Measurements from ENCODE around the gene R3HDML. TPM values are rescaled to one million over a fixed set of nuclear protein-coding genes. Genes with fewer than 3 reads are reported as not detected.

Gene R3HDML
- total RNA-seq, 1 donor from 2014 or later: not detected

DNA sequence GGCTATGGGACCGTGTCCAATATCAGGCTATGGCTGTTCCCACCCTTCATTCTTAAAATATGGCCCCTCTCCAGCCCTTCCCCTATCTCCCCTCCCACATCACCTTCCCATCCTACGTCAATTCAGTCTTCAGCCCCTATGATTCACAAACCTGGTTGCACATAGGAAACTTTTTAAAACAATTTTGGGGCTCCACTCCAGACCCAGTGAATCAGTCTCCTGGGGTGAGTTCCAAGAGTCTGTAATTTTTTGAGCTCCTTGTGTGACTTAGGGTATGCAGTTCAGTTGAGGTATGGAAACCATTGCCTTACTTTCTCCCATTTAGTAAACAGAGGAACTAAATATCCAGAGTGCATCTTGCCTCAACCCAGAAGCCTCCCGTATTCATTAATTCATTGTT, 24.2 kb downstream of the R3HDML start:
- no peak for DNase-seq (ENCODE audit: extremely low read depth, low read depth, low spot score)

DNA sequence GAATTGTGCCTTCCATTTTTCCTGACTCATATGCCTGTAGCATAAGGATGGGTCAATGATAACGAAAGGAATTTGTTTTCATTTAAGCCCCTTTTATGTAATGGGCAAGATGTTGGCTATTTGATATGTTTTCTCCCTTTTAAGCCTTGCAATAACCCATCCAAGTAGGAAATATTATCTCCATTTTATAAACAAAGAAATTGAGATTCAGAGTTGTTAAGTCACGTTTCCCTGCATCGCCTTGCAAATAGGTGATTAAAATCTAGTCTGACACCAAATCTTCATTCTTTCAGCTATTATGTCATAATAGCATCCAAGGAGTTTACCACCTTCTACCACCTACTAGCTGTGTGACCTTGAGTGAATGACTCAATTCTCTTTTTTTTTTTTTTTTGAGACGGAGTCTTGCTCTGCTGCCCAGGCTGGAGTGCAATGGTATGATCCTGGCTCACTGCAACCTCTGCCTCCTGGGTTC, 25.7 kb downstream of the R3HDML start:
- no peak for DNase-seq (ENCODE audit: extremely low read depth, low read depth, low spot score)

GRCh38 chr20:44364068-44364467, 27.2 kb downstream of the R3HDML start:
- no peak for DNase-seq (ENCODE audit: extremely low read depth, low read depth, low spot score)

- no peak for DNase-seq (ENCODE audit: extremely low read depth, low read depth, low spot score)
Observed at GRCh38 chr20:44364780-44365179, 27.9 kb downstream of the R3HDML start.

DNA sequence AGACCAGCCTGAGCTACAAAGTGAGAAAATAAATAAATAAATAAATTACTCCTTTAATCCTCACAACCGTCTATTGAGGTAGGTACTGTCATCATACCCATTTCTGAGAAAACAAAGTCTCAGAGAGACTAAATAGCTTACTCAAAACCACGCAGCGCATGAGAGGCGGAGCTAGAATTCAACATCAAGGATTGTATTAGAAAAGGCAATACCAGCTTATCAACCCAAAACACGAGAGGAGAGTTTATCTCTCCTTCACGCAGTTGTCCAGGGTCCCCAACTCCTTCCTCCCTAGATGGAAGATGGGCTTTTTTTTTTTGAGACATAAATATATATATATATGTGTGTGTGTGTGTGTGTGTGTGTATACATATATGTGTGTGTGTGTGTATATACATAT, 30.9 kb downstream of the R3HDML start:
- no peak for DNase-seq (ENCODE audit: extremely low read depth, low read depth, low spot score)

GRCh38 chr20:44370639-44371218, 33.9 kb downstream of the R3HDML start:
- DNase-seq (ENCODE audit: extremely low read depth, low read depth, low spot score): no peak

GRCh38 chr20:44382641-44383040, 45.8 kb downstream of the R3HDML start:
- DNase-seq (ENCODE audit: extremely low read depth, low read depth, low spot score): no peak

DNA sequence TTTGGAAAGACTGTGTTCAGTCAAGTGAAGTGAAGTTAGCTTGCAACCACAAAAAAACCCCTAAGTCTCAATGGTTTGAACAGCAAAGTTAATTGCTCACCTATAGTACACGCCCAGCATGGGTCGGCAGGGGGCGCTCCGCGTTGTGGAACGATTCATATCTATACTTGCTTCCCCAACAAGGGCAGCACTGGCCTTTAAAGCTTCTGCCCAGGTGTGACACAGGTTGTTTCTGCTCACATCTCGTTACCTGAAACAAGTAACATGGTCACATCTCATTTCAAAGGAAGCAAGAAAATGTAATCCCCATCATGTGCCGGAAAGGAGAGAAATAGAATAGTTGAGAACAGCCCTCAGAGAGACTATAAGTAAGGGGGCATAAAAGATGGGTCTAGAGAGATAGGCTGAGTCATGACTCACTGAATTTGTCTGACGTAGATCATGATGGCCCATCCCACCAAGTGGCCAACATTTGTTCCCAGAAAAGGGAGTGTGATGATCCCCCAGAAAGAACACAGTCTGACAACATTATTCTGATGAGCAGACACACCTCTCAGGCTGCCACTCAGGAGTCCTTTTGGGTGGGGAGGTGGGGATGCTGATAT, 47.7 kb downstream of the R3HDML start:
- DNase-seq (ENCODE audit: extremely low read depth, low read depth, low spot score): no peak

GRCh38 chr20:44388466-44389023, 51.7 kb downstream of the R3HDML start:
- DNase-seq (ENCODE audit: extremely low read depth, low read depth, low spot score): no peak

DNA sequence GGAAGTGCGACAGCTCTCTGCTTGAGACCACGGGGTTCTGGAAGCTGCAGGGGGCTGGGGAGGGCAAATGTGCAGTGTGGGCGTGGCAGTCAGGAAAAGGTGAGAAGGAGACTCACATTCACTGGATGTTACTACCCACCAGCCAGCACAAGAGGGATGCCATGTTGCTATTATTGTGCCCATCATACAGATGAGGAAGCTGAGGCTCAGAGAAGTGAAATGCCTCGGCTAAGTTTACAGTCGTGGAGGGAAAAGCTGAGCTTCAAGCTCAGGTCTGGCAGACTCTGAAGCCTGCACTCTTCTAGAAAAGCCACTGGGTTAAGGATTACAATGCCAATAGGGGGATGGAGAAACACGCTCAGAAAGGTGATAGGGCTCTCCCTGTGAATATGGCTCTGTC, 53.0 kb downstream of the R3HDML start:
- no peak for DNase-seq (ENCODE audit: extremely low read depth, low read depth, low spot score)

DNA sequence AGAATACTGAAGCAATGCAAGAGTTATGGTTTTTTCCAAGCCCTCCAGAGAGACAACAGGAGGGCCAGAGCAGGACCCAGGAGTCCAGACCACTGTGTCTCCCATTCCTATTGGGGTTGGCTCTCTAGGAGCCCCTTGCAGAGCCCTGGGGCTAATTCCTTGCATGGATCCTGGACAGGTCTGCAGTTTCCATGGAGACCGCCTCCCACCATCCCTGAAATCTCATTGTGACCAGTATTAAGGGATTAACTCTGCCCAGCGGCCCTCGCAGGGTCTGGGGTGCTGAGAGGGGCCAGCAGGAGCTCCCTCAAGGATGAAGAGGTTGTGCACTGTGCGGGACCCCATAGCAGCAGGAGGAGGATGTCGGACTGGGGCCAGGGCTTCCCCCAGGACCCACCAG, 53.4 kb downstream of the R3HDML start:
- no peak for DNase-seq (ENCODE audit: extremely low read depth, low read depth, low spot score)

DNA sequence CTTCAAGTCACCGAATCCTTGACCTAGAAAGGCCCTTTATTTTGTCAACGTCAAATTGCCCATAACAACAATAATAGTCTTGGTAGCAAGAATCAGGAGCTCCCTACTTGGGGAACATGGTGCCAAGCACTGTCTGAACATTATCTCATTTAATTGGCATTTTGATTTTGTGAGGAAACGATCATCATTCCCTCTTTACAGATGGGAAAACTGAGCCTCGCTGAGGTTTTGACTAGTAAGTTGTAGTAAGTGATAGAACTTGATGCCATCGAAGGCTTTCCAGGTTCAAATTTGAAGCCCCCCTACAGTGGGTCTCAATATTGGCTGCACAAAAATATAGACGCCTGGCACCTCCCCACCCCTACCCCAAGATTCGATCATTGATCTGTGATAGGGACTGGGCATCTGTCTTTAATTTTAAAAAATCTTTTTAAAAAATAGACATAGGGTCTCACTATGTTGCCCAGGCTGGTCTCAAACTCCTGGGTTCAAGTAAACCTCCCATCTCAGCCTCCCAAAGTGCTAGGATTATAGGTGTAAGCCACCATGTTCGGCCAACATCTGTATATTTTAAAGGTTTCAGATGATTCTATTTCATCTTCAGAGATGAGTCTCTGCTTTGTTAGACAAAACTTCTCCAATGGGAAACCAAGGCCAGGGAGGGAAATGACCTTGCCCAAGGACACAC, 55.4 kb downstream of the R3HDML start:
- no peak for DNase-seq (ENCODE audit: extremely low read depth, low read depth, low spot score)

DNA sequence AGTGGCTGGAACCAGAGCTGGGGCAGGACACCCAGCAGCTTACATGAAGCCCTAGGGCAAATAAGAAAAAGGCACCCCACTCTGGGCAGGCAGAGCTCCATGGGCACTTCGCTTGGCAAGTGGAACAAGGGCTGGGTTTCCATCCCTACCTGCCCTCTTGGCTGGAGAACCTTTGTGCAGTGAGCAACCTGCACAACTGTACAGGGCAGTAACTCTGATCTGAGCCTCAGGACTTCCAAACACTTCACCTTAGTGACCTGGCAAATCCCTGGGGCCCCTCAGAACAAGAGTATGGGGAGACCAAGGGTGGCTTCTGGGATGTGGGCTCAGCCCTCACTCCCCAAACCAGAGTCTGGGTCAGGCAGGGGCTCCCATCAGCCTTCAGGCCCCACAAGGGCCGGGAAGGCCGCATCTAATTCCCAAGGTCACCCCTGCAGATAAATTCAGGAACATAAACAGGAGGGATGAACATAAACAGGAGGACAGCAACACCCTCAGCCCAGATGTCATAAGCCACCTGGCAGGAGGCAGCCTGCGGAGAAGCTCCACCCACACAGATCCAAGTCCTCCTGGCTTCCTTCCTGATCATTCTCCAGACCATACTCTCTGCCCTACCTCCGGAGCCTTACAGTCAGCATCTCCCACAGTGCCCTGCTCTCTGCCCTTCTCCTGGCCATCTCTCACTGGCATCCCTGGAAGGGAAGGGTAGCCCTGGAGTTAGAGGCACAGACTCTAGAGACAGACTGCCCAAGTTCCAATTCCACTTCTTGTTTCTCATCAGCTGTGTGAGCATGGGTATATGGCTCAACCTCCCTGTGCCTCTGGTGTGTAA, 56.1 kb downstream of the R3HDML start:
- no peak for DNase-seq (ENCODE audit: extremely low read depth, low read depth, low spot score)

GRCh38 chr20:44393608-44394451, 57.0 kb downstream of the R3HDML start:
- no peak for DNase-seq (ENCODE audit: extremely low read depth, low read depth, low spot score)

DNA sequence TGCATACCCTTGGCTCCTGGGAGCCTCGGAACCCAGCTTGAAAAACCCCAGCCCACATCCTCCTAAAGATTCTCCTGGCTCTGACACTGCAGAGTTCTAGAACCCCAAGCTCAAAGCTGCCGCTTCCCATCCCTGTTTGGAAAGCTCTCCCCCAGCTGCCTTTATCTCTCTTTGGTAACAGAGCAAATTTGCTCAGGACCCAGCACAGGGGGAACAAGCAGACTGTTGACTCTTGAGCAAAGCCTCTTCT, 57.5 kb downstream of the R3HDML start:
- no peak for DNase-seq (ENCODE audit: extremely low read depth, low read depth, low spot score)

- DNase-seq (ENCODE audit: extremely low read depth, low read depth, low spot score): no peak
Observed at GRCh38 chr20:44394702-44395460, 58.0 kb downstream of the R3HDML start.

GRCh38 chr20:44395461-44396340, 58.9 kb downstream of the R3HDML start:
- no peak for DNase-seq (ENCODE audit: extremely low read depth, low read depth, low spot score)

GRCh38 chr20:44396369-44397130, 59.7 kb downstream of the R3HDML start:
- no peak for DNase-seq (ENCODE audit: extremely low read depth, low read depth, low spot score)

All from glomerular endothelial cell (primary cell).